GM12874 (cell line): ENCODE measurements around the gene LRCH3.

ENCODE experiments used
- CTCF ChIP-seq: IDR thresholded peaks from 2 replicates; pipeline ENCODE4 v1.5.1; 2011; ENCODE audit warnings: low read depth, mild to moderate bottlenecking, control low read depth, low read length, moderate library complexity; ENCODE audit not compliant: insufficient read depth

Gene LRCH3

DNA sequence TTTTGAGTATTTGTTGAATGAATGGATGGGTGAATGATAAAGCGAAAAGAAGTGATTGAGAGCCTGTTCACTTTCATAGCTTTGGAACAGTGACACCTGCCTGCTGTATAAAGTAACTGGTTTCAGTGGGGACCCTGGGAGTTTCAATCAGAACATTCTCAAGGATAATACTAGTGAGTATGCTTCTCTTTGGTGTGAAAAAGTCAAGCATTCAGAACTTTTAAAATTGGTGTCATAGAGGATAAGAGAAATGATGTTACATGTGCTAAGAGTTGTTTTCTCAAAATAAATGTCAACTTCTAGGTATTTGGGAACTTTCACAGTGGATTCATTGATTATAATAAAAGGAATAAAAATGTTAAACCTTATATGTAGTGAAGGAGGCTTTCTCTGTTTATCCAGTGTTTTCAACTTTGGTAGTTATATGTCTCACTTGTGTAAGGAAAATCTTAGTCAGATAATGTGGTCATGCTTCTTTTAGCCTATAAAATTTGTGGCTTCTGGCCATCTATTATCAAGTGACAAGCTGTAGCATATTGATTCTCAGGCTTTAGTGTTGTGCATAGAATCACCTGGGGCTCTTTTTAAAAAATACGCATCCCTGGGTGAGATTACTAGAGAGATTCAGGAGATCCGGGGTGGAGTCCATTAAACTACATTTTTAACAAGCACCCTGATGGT lies 11.9 kb downstream of the LRCH3 start:
- TF ChIP-seq CTCF, result no peak

- TF ChIP-seq CTCF, result no peak
Observed at GRCh38 chr3:197804511-197804910, 13.5 kb downstream of the LRCH3 start.

DNA sequence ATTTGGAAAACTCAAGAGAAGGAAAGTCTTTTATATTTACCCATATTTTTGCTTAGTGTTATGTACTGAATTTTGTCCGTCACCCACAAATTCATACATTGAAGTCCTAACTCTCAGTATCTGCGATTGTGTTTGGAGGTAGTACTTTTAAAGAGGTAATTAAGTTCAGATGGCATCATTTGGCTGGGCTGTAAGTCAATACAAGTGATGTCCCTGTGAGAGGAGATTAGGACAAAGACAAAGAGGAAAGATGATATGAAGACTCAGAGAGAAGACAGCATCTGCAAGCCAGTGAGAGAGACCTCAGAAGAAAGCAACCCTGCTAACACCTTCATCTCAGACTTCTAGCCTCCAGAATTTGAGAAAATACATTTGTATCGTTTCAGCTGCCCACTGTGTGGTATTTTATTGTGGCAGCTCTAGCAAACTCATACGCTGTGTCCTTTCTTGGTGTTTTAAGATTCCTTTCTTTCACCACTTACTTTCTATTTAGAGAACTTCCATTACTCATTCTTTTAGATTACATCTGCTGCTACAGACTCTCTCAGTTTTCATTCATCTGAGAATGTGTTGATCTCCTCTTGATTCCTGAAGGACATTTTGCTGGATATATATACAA lies 17.0 kb downstream of the LRCH3 start:
- no peak for TF ChIP-seq CTCF

DNA sequence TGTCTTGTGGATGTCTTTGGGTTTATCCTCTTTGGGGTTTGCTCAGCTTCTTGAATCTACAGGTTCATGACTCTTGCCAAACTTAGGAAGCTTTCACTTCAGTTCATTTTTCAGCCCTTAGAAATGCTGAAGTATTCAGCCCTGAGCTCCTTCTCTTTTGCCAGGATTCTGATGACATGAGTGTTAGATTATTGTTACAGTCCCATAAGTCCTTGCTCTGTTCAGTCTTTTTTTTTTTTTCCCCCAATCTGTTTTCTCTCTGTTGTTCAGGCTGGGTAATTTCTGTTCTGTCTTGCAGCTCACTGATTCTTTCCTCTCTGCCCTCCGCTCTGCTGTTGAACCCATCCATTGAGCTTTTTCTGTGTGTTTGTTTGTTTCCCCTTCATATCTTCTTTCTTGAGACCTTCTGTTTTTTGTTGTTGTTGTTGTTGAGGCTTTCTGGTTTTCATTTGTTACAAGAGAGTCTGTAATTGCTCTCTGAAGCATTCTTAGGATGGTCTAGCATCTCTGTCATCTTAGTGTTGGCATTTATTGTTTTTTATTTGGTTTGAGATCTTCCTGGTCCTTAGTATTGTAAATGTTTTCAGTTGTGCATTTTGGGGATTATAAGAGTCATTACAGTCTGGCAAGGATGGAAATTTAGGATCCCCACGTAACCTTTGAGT lies 18.4 kb downstream of the LRCH3 start:
- no peak for TF ChIP-seq CTCF

DNA sequence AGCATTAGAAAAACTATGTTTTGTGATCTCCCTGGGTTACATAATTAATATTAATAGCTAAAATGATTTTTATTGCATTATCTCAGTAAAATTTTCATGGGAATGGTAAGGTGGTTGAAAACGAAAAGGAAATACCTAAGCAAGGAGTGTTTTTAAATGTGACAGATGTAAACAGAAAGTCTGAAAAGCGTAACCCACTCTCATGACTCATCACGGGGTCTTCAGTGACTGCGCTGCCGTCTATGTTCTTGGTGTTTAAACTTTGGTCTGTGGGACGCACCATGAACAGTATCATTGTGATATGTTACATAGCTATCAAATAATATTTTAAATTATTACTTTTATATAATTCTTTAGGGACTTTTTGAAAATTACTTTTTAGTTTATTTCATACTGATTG lies 19.8 kb downstream of the LRCH3 start:
- no peak for TF ChIP-seq CTCF

GRCh38 chr3:197811343-197811742 lies 20.3 kb downstream of the LRCH3 start:
- no peak for TF ChIP-seq CTCF

DNA sequence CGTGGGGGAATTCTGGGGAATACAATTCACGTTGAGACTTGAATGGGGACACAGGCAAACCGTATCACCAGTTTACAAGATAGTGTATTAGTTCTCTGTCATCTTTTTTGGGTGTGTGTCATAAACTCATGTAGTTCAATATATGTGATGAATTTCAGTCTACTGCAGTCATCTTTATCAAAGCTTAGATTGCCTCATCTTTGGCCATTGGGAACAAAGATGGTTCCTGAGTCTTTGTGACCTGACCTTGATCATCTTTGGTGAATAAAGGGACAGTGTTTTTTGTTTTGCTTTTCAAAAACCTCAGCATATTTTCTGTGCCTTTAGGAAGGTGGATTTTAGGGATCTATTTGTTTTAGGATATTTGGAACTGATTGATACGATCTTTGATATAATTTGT lies 23.3 kb downstream of the LRCH3 start:
- TF ChIP-seq CTCF, result no peak
